DMS 273 (cell line): Measurements from ENCODE around the gene RAMACL.
"Not testable (repeated sequence)": the region's sequence is repeated elsewhere in the genome, so short reads cannot be mapped to it uniquely, and the experiment has no call there.

Experiments used
- DNase-seq: peaks from one replicate; lab custom pipeline; 2025; ENCODE audit not compliant: unreplicated experiment; lab: John Stamatoyannopoulos, UW

Gene RAMACL

DNA sequence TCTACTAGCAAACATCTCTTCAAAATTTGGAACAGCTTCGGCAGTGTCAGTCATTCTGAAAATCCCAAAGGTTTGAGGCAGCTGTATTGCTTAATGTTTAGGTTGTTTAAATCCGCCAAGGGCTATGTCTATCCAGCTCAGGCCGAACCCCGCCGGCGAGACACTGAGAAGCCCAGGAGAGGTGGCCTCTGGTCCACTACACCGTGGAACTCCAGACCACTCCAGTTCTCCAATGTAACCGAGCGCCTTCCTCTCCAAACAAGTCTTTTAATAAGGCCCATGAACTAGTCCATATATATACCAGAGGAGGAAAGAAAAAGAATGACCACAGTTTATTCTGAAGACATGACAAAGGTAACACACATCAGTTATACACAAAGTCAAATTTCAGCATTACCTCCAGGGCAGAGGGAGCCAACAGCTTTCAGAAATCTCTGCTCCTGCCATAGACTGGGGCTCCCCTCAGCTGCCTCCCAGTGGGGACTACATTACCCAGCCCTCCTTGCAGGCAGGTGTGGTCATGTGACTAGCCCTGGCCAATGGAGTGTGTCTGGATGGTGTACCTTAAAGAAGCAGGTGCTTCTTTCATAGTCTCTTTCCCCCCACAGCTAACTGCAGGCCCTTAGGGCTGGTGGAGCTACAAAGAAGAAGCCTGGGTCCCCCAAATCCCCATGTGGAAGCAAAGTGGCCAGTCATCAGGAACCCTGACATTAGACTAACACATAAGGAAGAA is at the start of gene RAMACL:
RAMACL (minus strand) TSS at position 255 of the 733 bp plus-strand sequence; CDS start at position 54, 201 bp downstream.
- peak; percentile 28 for DNase-seq

- DNase-seq = no peak
Observed at GRCh38 chr6:166635013-166635970, 48.8 kb upstream of the RAMACL start.

DNA sequence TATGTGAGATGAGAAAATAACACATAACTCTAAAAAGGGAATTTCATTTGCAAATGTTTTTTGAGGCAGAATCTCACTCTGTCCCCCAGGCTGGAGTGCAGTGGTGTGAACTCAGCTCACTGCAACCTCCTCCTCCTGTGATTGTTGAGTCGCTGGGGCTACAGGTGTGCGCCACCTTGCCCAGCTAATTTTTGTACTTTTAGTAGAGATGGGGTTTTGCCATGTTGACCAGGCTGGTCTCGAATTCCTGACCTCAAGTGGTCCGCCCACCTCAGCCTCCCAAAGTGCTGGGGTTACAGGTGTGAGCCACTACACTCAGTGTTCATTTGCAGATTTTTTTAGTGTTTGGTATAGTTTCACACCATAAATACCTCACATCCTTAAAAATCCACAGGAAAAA is 48.1 kb upstream of the RAMACL start:
- not testable (repeated sequence) for DNase-seq

DNA sequence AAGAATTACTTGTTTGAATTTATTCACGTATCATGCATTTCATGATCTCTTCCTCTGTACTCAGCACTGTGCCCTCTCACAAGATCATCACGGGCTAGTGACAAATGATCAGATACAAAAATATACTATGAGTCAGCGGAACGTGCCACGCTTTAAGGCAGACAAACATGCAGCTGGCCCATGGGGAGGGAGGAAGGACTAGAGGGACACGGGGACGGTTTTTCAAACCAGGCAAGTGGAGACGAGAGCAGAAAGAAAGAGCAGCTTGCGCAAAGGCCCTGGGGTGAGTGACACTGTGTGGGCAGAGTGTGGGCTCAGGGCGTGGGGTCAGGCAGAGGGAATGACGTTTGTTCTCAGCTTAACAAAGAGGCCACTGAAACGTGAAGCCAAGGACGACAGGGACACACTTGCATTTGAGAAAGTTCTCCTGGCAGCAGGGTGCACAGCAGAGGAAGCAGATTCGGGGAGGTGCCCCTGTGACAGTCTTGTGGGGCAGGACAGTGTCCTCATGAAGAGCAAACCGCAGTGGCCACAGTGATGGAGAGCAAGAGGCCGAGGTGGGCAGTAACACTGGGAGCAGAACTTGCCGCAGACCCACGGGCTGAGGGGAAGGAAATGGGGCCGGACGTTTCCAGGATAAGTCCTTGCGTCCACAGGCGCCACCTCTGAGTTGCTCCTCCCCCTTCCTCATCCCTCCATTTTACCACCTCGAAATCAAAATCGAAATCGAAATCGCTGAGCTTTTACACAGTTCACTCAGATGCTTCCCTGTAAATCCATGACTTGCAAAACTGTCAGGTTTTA is 47.5 kb upstream of the RAMACL start:
- no peak for DNase-seq

DNA sequence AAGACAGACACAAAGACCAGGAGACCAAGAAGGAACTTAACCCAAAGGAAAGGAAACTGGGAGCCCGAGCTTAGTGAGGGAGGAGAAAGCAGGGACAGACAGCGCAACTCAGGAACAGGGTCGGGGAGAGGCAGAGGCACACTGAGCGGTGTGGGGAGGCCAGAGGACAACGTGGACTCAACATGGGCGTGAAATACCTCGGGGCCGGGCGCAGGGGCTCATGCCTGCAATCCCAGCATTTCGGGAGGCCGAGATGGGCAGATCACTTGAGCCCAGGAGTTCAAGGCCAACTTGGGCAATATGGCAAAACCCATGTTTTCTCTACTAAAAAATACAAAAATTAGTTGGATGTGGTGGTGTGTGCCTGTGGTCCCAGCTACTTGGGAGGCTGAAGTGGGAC is 46.3 kb upstream of the RAMACL start:
- no peak for DNase-seq

- no peak for DNase-seq
Observed at GRCh38 chr6:166630462-166630861, 44.0 kb upstream of the RAMACL start.

- DNase-seq = no peak
Observed at GRCh38 chr6:166629628-166630027, 43.1 kb upstream of the RAMACL start.

- peak; percentile 84 for DNase-seq
Observed at GRCh38 chr6:166627875-166628801, 41.7 kb upstream of the RAMACL start.

DNA sequence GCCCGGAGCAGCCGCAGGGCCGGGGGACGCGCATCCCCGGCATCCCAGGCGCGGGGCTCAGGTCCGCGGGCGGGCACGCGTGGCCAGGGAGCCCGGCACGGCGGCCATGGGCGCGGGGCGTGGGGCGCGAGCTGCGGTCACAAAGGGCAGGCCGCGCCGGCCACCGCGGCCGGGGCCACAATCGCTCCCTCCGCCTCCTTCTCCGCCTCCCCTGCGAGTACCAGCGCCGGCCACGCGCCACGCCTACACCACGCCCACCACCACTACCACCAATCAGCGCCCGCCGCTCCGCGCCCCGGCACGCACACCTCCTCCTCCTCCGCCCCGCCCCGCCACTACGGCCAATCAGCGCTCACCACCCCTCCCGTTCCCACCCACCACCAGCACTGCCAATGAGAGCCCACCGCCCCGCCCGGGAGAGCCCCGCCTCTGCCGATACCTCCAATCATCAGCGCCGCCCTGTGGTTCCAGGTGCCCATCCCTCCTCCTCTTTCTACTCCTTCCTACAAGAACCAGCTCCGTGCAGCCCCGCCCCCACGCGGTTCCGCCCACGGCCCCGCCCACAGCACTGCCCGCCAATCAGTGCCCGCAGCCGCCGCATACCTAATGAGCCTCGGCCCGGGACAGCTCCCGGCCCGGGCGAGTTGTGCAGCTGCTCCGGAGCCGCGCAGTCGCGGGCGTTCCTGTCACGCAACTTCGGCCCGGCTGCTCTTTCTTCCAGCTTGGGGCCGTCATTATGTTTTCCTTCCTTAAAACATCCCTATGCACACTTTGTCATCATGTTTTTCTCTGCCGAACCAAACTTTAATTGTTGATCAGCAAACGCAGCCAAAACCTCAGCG is 40.8 kb upstream of the RAMACL start, which contains the start of gene RPS6KA2:
RPS6KA2 (minus strand) TSS at position 219 of the 842 bp plus-strand sequence. CDS start 232 bp downstream, outside the sequence.
- DNase-seq = peak; percentile 99

DNA sequence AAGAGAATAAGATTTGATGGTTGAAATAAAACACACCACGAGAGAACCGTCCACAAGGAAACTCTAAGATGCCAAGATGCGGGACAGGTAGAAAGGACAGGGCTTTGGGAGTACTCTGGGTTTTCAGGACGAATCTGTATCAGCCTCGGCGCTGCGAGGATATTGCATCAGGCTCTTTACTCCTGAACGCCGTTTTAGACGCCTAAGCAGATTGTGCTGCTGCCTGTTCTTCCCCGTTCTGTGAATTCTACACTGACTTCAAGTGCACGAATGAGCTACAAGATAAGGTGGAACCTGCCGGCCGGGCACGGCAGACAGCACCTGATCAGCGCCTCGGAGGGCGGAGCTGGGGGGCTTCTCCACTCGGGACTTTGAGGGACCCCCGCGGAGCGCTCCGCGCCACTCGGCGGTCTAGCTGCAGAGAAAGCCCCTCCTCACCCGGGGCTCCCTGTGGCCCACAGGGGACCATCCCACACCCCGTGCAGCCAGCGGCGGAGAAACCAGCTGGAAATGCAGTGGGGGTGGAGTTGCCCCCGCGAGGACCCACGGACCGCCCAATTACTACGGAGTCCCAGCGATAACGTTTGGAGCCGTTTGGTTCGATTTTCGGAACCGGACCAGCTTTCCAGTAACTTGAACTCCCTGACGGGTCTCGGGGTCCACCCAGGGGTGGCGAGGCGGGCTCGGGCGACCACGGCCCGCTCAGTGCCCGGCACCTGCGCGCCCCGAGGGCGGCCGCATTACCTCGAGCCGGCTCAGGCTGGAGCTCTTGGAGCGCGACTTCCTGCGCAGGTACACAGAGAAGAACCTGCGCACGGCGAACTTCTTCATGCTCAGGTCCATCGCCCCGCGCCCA is 39.9 kb upstream of the RAMACL start:
- DNase-seq = peak; percentile 48

DNA sequence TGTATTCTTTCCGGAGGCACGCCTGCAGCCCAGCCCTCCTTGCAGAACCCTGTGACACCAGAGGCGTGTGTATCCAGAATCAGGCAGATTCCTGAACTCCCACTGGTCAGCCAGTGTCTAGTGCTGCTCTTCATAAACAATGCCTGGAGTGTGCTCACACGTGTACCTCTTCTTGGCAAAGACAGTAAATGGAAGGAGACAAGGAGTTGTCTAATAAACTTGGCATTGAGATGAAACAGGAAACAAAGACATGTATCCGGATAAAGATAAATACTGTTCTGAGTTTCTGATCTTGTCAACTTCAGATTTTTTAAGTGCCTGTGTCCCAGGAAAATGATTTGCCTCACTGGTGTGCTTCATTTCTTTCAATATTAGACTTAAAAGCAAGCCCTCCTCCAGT is 38.9 kb upstream of the RAMACL start:
- DNase-seq = no peak

- no peak for DNase-seq
Observed at GRCh38 chr6:166624275-166624674, 37.8 kb upstream of the RAMACL start.

GRCh38 chr6:166623318-166623717 is 36.8 kb upstream of the RAMACL start:
- DNase-seq = no peak

DNA sequence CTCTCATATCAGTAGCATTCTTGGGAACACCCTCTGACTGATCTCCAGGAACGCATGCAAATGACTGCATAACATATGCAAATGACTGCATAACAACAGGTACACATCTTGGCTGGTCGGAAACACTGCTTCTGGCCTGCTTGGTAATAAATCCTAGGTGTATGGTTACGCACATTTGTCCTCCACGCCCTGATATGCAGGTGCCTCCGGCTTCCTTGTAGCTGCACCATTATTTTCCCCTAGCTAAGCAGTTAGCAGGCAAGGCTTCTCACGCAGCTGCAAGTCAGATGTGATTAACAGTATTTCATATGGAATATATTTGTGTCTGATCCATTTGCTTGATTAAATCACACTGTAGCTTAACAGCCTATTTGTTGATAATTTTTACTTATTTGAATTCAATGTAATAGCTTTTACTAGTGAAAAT is 34.6 kb upstream of the RAMACL start:
- DNase-seq = no peak

DNA sequence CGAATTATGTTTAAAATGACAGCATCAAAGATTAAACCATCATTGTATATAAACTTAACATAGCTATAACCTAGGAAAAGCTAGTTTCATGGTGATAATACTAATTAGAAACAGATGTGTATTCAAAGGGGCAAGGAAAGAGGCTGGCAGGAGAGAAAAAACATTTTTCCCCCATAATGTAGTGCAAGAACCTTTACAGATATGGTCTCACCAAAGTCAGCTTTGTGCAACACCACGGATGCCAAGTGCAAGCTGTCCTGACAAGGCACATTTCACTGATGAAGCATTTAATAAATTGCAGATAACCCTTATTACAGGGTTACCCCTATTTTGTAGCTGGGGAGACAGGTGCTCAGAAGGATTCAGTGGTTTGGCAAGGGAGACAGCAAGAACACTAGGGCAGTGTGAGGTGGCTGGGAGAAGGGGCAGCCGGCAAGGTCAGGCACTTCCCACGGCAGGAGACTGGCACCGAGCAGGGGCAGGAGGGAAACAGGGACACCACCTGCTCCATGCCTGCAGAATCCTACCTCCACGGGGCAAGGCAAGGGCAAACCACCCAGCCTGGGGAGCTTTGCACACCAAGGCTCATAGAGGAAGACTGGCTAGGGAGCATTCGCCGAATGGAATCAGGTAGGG is 34.1 kb upstream of the RAMACL start:
- no peak for DNase-seq

- no peak for DNase-seq
Observed at GRCh38 chr6:166619912-166620311, 33.4 kb upstream of the RAMACL start.

- no peak for DNase-seq
Observed at GRCh38 chr6:166618866-166619761, 32.6 kb upstream of the RAMACL start.
